ENCODE data around the gene TRMT112.
"Not testable (repeated sequence)": the region's sequence is repeated elsewhere in the genome, so short reads cannot be mapped to it uniquely, and the experiment has no call there.

TRMT112 gene

GRCh38 chr11:64314805-64315561, 2.4 kb downstream of the TRMT112 start:
- no peaks in the 10 kb centered on the region for H3K27me3 ChIP-seq (ENCODE audit: control insufficient read depth, insufficient read depth, low read length)
- no peak overlapping the region for H3K9ac ChIP-seq (ENCODE audit: low read depth, low read length)
- no peak overlapping the region for H3K4me2 ChIP-seq (ENCODE audit: low read length)
- H3K9me3 ChIP-seq (replicated peaks; ENCODE audit: low read length), result no peaks in the 10 kb centered on the region
- H3K4me1 ChIP-seq (ENCODE audit: control insufficient read depth, insufficient read depth, low read length), result peaks cover 27% of the 10 kb centered on the region
- peaks cover 17% of the 10 kb centered on the region for H3K36me3 ChIP-seq (ENCODE audit: insufficient read depth, low read length)
- H3K4me3 ChIP-seq (ENCODE audit: low read length), result no peak overlapping the region

- peak overlapping the region; percentile 73 for H3K4me2 ChIP-seq (ENCODE audit: low read length)
- peak overlapping the region; percentile 67 for H3K9ac ChIP-seq (ENCODE audit: low read depth, low read length)
- H3K36me3 ChIP-seq (ENCODE audit: insufficient read depth, low read length), result peaks cover 17% of the 10 kb centered on the region
- H3K4me3 ChIP-seq (ENCODE audit: low read length), result peak overlapping the region; percentile 59
- H3K9me3 ChIP-seq (replicated peaks; ENCODE audit: low read length), result no peaks in the 10 kb centered on the region
- H3K27me3 ChIP-seq (ENCODE audit: control insufficient read depth, insufficient read depth, low read length), result no peaks in the 10 kb centered on the region
- peaks cover 21% of the 10 kb centered on the region for H3K4me1 ChIP-seq (ENCODE audit: control insufficient read depth, insufficient read depth, low read length)
Observed at GRCh38 chr11:64314146-64314804, 3.1 kb downstream of the TRMT112 start.

- Histone ChIP-seq H3K9ac (ENCODE audit: low read depth, low read length) (peak overlapping the region; percentile 67), H3K4me1 (ENCODE audit: control insufficient read depth, insufficient read depth, low read length) (peaks cover 16% of the 10 kb centered on the region), H3K4me2 (ENCODE audit: low read length) (peak overlapping the region; percentile 73), H3K27me3 (ENCODE audit: control insufficient read depth, insufficient read depth, low read length) (no peaks in the 10 kb centered on the region), H3K36me3 (ENCODE audit: insufficient read depth, low read length) (peaks cover 17% of the 10 kb centered on the region), H3K4me3 (ENCODE audit: low read length) (peak overlapping the region; percentile 59), H3K9me3 (replicated peaks; ENCODE audit: low read length) (no peaks in the 10 kb centered on the region)
Observed at GRCh38 chr11:64313491-64314145, 3.7 kb downstream of the TRMT112 start.

GRCh38 chr11:64312947-64313346, 4.4 kb downstream of the TRMT112 start:
- Histone ChIP-seq H3K36me3 (ENCODE audit: insufficient read depth, low read length) (peaks cover 17% of the 10 kb centered on the region), H3K9me3 (replicated peaks; ENCODE audit: low read length) (no peaks in the 10 kb centered on the region), H3K4me3 (ENCODE audit: low read length) (no peak overlapping the region), H3K9ac (ENCODE audit: low read depth, low read length) (peak overlapping the region; percentile 67), H3K4me1 (ENCODE audit: control insufficient read depth, insufficient read depth, low read length) (peaks cover 16% of the 10 kb centered on the region), H3K4me2 (ENCODE audit: low read length) (no peak overlapping the region), H3K27me3 (ENCODE audit: control insufficient read depth, insufficient read depth, low read length) (no peaks in the 10 kb centered on the region)

- H3K4me1 ChIP-seq (ENCODE audit: control insufficient read depth, insufficient read depth, low read length), result peaks cover 13% of the 10 kb centered on the region
- H3K4me3 ChIP-seq (ENCODE audit: low read length), result not testable (repeated sequence)
Observed at GRCh38 chr11:64307795-64308194, 9.6 kb downstream of the TRMT112 start.

GRCh38 chr11:64306876-64307622, 10.3 kb downstream of the TRMT112 start:
- peaks cover 13% of the 10 kb centered on the region for H3K4me1 ChIP-seq (ENCODE audit: control insufficient read depth, insufficient read depth, low read length)
- peak overlapping the region; percentile 75 for H3K4me3 ChIP-seq (ENCODE audit: low read length)
- no peaks in the 10 kb centered on the region for H3K9me3 ChIP-seq (replicated peaks; ENCODE audit: low read length)
- H3K36me3 ChIP-seq (ENCODE audit: insufficient read depth, low read length), result no peaks in the 10 kb centered on the region
- peak overlapping the region; percentile 96 for H3K4me2 ChIP-seq (ENCODE audit: low read length)
- H3K9ac ChIP-seq (ENCODE audit: low read depth, low read length), result peak overlapping the region; percentile 84
- no peaks in the 10 kb centered on the region for H3K27me3 ChIP-seq (ENCODE audit: control insufficient read depth, insufficient read depth, low read length)

More at GRCh38 chr11:64307795-64308194, 9.6 kb downstream of the TRMT112 start:
- H3K9me3 ChIP-seq (replicated peaks; ENCODE audit: low read length); H3K27me3 ChIP-seq (ENCODE audit: control insufficient read depth, insufficient read depth, low read length); H3K36me3 ChIP-seq (ENCODE audit: insufficient read depth, low read length); H3K9ac ChIP-seq (ENCODE audit: low read depth, low read length); H3K4me2 ChIP-seq (ENCODE audit: low read length): not testable (repeated sequence)

- H3K27me3 ChIP-seq (ENCODE audit: control insufficient read depth, insufficient read depth, low read length), result no peaks in the 10 kb centered on the region
- H3K4me2 ChIP-seq (ENCODE audit: low read length), result peak overlapping the region; percentile 96
- H3K36me3 ChIP-seq (ENCODE audit: insufficient read depth, low read length), result no peaks in the 10 kb centered on the region
- peak overlapping the region; percentile 75 for H3K4me3 ChIP-seq (ENCODE audit: low read length)
- H3K4me1 ChIP-seq (ENCODE audit: control insufficient read depth, insufficient read depth, low read length), result peaks cover 13% of the 10 kb centered on the region
- peak overlapping the region; percentile 84 for H3K9ac ChIP-seq (ENCODE audit: low read depth, low read length)
- no peaks in the 10 kb centered on the region for H3K9me3 ChIP-seq (replicated peaks; ENCODE audit: low read length)
Observed at GRCh38 chr11:64306563-64306875, 10.8 kb downstream of the TRMT112 start.

GRCh38 chr11:64305691-64306562, 11.4 kb downstream of the TRMT112 start:
- Histone ChIP-seq H3K9me3 (replicated peaks; ENCODE audit: low read length) (no peaks in the 10 kb centered on the region), H3K4me3 (ENCODE audit: low read length) (peak overlapping the region; percentile 75), H3K9ac (ENCODE audit: low read depth, low read length) (peak overlapping the region; percentile 84), H3K4me1 (ENCODE audit: control insufficient read depth, insufficient read depth, low read length) (peaks cover 14% of the 10 kb centered on the region), H3K4me2 (ENCODE audit: low read length) (peak overlapping the region; percentile 96), H3K36me3 (ENCODE audit: insufficient read depth, low read length) (no peaks in the 10 kb centered on the region), H3K27me3 (ENCODE audit: control insufficient read depth, insufficient read depth, low read length) (no peaks in the 10 kb centered on the region)

GRCh38 chr11:64305075-64305690, 12.2 kb downstream of the TRMT112 start, which contains the start of gene ESRRA:
Gene ESRRA (plus strand): TSS chr11:64305524. CDS start chr11:64307180, 1,656 bp downstream.
- Histone ChIP-seq H3K4me1 (ENCODE audit: control insufficient read depth, insufficient read depth, low read length) (peaks cover 21% of the 10 kb centered on the region), H3K9ac (ENCODE audit: low read depth, low read length) (peak within 1 kb of the TSS; percentile 84), H3K9me3 (replicated peaks; ENCODE audit: low read length) (no peaks in the 10 kb centered on the region), H3K4me3 (ENCODE audit: low read length) (peak within 1 kb of the TSS; percentile 80), H3K36me3 (ENCODE audit: insufficient read depth, low read length) (no peaks in the 10 kb centered on the region), H3K4me2 (ENCODE audit: low read length) (peak within 1 kb of the TSS; percentile 97), H3K27me3 (ENCODE audit: control insufficient read depth, insufficient read depth, low read length) (peaks cover 7% of the 10 kb centered on the region)

GRCh38 chr11:64304316-64305072, 12.9 kb downstream of the TRMT112 start:
- Histone ChIP-seq H3K4me2 (ENCODE audit: low read length) (peak overlapping the region; percentile 97), H3K4me3 (ENCODE audit: low read length) (peak overlapping the region; percentile 80), H3K4me1 (ENCODE audit: control insufficient read depth, insufficient read depth, low read length) (peaks cover 28% of the 10 kb centered on the region), H3K9me3 (replicated peaks; ENCODE audit: low read length) (no peaks in the 10 kb centered on the region), H3K27me3 (ENCODE audit: control insufficient read depth, insufficient read depth, low read length) (peaks cover 14% of the 10 kb centered on the region), H3K9ac (ENCODE audit: low read depth, low read length) (peak overlapping the region; percentile 67), H3K36me3 (ENCODE audit: insufficient read depth, low read length) (no peaks in the 10 kb centered on the region)
